KOPT-K1 (cell line): ENCODE results near the gene MAP4.
"Not testable (repeated sequence)": the region's sequence is repeated elsewhere in the genome, so short reads cannot be mapped to it uniquely, and the experiment has no call there.

Source experiments
- H3K27ac ChIP-seq: fragments of 200-600 bp; sonication (generic); 2 replicates; pipeline ENCODE4 v1.5.1; 2016; ENCODE audit warnings: antibody characterized with exemption, mild to moderate bottlenecking, low read depth, low read length; ENCODE audit not compliant: poor library complexity, severe bottlenecking
- H3K36me3 ChIP-seq: fragments of 200-600 bp; sonication (generic); 2 replicates; pipeline ENCODE4 v1.5.1; 2017; ENCODE audit warnings: antibody characterized with exemption, mild to moderate bottlenecking, low read length, moderate library complexity; ENCODE audit not compliant: insufficient read depth
- H3K9me3 ChIP-seq: fragments of 200-600 bp; sonication (generic); 2 replicates; pipeline ENCODE4 v1.5.1; 2017; ENCODE audit warnings: antibody characterized with exemption, low read length, mild to moderate bottlenecking; ENCODE audit not compliant: insufficient read depth, poor library complexity, severe bottlenecking

Gene MAP4

DNA sequence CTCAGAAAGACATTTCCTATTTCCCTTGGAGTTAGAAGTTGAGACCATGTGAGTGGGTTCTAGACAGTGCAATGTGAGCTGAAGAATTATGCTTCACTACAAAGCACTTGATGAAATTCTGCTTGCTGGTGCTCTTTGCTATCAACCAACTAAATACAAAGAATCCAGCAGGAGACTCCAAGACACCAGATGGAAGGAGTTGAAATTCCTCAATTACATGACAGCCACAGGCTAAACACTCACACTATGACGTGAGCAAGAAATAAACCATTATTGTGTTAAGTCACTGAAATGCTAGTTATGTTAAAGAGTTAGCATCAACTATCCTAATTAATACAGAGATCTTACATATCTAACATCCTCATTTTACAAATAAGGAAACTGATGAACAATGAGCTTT is 8.2 kb upstream of the MAP4 start:
- no peak overlapping the region for H3K27ac ChIP-seq
- H3K9me3 ChIP-seq: no peaks in the 10 kb centered on the region
- H3K36me3 ChIP-seq: no peaks in the 10 kb centered on the region

DNA sequence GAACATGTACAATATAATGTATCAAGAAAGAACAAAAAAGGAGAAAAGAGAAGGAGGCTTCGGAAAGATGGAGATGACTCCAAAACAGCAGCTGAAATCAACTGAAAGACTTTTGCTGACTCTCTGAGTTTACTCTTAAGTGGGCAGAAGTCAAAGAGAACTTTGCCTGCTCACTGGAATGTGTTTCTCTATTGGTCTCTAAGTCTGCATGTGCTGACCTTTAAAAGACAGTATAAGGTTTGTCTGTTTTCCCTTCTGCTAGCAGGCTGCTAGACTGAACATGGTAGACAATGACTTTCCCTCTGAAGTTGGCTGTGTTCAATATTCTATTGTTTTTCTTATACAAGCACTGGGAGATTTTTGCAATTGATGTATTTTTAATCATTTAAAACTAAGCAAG is 7.2 kb upstream of the MAP4 start:
- Histone ChIP-seq H3K9me3 (no peaks in the 10 kb centered on the region), H3K27ac (no peak overlapping the region), H3K36me3 (no peaks in the 10 kb centered on the region)

DNA sequence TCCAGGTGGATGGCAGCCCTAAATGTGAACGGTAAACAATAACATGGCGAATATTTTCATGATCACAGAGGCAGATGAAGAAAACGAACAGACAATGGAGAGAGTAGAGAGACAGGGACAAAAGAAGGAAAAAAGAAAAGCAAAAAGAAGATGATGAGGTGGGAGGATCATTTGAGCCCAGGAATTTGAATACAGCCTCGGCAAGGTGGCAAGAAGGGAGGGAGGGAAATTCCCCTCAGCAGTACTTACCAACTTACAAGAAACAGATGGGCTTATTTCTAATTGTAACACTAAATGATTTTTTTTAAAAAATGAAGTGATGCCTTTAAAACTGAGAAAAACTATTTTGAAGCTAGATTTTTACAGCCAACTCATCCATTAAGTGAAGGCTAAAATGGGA is 6.0 kb upstream of the MAP4 start:
- H3K9me3 ChIP-seq: no peaks in the 10 kb centered on the region
- H3K36me3 ChIP-seq: no peaks in the 10 kb centered on the region
- H3K27ac ChIP-seq: no peak overlapping the region

DNA sequence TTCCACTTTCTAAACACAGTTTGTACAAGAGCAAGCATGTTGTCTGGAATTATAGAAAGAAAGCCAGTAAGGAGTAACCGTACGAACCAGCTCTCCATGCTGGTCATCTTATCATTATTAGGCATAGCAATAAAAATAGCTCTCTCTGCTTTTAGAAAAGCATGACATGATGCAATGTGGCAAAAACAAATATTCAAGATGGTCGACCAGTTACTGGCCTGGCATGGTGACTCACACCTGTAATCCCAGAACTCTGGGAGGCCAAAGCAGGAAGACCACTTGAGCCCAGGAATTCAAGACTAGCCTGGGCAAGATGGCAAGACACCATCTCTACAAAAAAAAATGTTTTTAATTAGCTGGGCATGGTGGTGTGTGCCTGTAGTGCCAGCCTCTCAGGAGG is 2.6 kb upstream of the MAP4 start:
- no peaks in the 10 kb centered on the region for H3K9me3 ChIP-seq
- H3K27ac ChIP-seq: no peak overlapping the region
- no peaks in the 10 kb centered on the region for H3K36me3 ChIP-seq

DNA sequence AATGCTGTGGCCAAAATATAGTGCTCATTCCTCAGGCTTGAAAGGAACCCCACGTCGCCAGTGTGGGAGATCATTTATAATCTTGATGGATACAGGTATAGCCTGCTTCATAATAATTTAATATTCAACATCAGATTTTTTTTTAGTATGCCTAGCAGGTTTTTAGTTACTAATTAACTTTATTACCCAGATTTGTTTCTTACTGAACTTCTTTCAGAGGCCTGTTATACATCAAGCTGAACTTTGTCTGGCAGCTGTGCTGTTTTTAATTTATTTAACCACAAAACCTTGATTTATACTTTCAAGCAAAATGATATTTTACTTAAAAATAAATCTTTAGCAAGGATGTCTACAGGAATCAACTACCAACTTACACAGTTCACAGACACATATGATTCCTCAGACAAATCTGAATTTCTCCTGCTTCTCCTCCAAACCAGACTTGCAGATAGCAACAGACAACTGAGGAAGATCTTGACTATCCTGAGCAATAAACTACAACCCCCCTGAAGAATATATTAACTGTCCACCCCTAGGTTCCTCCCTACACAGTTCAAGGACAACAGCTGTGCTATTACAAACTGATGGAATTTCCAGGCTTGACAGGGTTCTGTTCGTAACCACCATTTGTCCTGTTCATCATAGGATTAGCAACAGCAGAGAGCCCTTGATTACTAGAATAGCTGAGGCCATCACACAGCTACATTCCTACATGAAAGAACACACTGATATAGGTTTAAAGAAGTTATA is 610 bp downstream of the MAP4 start:
- Histone ChIP-seq H3K36me3 (no peaks in the 10 kb centered on the region), H3K9me3 (no peaks in the 10 kb centered on the region), H3K27ac (peak overlapping the region; percentile 32)

DNA sequence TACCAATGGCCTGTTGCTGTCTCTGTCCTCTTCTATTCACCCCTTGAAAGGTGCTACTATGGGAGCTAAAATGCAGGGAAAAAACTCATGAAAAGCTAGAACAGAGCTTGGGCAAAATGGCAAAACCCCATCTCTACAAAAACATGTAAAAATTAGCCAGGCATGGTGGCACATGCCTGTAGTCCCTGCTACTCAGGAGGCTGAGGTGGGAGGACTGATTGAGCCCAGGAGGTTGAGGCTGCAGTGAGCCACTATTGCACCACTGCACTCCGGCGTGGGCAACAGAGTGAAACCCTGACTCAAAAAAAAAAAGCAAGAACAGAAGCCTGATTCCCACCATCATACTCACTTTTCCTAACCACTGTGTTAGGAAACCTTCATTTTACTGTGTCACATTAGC is 1.9 kb downstream of the MAP4 start:
- no peaks in the 10 kb centered on the region for H3K9me3 ChIP-seq
- H3K36me3 ChIP-seq: no peaks in the 10 kb centered on the region
- no peak overlapping the region for H3K27ac ChIP-seq

DNA sequence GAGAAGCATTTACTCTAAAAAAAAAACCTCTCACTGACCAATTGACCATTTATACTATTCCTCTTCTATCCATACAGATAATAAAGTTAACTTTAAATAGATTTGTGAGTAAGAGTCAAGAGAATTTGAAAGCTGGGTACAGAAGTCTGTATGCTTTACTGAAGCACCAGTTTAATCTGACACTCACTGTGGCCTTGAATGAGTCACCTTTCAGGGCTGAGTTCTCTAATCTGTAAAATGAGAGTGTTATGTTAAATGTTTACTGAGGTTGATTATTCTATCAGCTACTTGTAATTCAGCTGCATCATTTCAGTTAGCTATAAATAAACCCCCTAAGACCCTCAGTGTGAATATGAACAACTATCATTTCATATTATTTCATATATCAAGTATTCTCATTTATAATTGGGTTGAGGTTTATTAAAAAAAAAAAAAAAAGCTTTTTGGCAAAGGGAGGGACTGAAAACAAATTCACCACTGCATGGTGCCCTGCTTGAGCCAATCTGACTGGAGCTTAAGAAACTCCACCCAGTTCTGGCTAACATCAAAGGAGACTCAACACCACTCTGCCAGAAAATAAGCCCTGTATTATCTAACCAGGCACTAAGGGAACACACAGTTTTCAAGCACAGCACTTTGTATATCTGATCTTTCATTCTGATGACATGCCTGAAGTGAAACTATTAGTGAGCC is 2.8 kb downstream of the MAP4 start:
- no peaks in the 10 kb centered on the region; the same call in 1 of the 2 replicates for H3K36me3 ChIP-seq
- H3K27ac ChIP-seq: no peak overlapping the region
- no peaks in the 10 kb centered on the region for H3K9me3 ChIP-seq

DNA sequence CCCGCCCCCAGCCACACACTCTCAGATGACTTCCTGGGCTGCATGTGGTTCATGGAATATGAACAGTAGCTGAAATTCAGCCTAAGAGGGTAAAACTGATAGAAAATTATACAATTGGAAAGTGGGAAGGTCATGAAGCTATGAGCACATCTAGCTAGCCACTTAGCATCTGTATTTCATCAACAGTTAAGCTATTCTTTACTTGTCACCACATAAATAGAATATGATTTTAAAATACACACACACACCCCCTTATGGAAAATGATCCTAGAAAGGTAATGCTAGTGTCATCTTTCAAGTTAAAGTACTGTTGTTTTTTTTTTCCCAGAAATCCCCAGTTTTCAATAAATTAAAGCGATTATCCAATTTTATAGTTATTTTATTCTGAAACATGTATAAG is 3.6 kb downstream of the MAP4 start:
- Histone ChIP-seq H3K27ac (no peak overlapping the region), H3K36me3 (no peaks in the 10 kb centered on the region; the same call in 1 of the 2 replicates), H3K9me3 (no peaks in the 10 kb centered on the region)

DNA sequence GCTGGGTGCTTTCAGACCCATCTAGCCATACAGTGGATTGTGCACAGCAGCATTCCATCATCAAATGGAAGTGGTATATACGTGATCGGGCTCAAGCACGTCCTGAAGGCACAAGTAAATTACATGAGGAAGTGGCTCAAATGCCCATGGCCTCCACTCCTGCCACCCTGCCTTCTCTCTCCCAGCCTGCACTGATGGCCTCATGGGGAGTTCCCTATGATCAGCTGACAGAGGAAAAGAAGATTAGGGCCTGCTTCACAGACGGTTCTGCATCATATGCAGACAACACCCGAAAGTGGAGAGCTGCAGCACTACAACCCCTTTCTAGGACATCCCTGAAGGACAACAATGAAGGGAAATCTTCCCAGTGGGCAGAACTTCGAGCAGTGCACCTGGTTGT is 8.2 kb downstream of the MAP4 start:
- H3K9me3 ChIP-seq, H3K36me3 ChIP-seq, H3K27ac ChIP-seq: not testable (repeated sequence)

DNA sequence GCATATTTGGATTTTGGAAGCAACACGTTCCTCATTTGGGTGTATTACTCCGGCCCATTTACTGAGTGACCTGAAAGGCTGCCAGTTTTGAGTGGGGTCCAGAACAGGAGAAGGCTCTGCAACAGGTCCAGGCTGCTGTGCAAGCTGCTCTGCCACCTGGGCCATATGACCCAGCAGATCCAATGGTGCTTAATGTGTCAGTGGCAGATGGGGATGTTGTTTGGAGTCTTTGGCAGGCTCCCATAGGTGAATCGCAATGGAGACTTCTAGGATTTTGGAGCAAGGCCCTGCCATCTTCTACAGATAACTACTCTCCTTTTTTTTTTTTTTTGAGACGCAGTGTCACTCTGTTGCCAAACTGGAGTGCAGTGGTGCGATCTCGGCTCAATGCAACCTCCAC is 8.9 kb downstream of the MAP4 start:
- H3K9me3 ChIP-seq, H3K36me3 ChIP-seq, H3K27ac ChIP-seq: not testable (repeated sequence)

DNA sequence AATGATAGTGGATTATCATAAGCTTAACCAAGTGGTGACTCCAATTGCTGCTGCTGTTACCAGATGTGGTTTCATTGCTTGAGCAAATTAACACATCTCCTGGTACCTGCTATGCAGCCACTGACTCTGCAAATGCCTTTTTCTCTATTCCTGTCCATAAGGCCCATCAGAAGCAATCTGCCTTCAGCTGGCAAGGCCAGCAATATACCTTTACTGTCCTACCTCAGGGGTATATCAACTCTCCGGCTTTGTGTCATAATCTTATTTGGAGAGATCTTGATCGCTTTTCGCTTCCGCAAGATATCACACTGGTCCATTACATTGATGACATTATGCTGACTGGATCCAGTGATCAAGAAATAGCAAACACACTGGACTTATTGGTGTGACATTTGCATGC is 9.4 kb downstream of the MAP4 start:
- not testable (repeated sequence) for H3K9me3 ChIP-seq, H3K27ac ChIP-seq, H3K36me3 ChIP-seq

DNA sequence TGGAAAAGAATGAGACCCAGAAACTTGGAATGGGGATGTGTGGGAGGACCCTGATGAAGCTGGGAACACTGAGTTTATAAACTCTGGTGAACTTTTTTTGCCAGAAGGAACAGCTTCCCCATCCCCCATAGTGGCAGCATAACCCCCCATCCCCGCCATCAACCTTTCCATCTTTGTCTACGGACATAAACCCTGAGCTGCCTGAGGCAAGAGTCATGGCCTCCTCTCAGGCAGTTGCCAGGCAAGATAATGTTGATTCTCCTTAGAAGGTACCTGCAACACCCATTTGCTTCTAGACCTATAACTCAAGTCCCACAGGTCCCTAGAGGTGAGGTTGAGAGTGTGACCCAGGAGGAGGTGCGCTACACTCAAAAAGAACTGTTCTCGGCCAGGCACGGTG is 11.5 kb downstream of the MAP4 start:
- Histone ChIP-seq H3K36me3 (no peaks in the 10 kb centered on the region; the same call in 1 of the 2 replicates), H3K27ac (no peak overlapping the region), H3K9me3 (no peaks in the 10 kb centered on the region)

DNA sequence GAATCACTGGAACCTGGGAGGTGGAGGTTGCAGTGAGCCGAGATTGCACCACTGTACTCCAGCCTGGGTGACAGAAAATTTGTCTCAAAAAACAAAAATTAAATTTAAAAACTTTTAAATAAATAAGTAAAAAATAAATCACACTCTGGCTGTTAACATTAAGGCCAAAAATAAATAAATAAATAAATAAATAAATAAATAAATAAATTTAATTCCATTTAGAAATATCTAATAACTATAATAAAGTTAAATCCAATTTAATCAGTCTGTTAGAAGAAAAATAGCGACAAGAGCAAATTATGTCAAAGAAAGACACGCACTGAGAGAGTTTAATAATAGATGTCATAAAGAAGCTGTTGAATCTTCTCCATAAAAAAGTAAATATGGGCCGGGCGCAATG is 13.4 kb downstream of the MAP4 start:
- Histone ChIP-seq H3K27ac (no peak overlapping the region), H3K36me3 (no peaks in the 10 kb centered on the region), H3K9me3 (no peaks in the 10 kb centered on the region)

DNA sequence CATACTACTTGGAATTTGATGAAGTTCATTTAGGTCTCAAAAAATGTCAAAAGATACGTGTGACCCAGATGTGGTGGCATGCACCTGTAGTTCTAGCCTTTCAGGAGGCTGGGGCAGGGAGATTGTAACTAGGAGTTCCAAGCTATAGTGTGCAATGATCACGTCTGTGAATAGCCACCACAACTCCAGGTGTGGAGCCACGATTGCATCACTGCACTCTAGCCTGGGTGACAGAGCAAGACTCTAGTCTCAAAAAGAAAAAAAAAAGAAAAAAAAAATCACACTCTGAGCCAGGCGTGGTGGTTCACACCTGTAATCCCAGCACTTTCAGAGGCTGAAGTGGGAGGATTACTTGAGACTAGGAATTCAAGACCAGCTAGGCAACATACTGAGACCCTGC is 14.2 kb downstream of the MAP4 start:
- H3K27ac ChIP-seq: no peak overlapping the region
- H3K36me3 ChIP-seq: no peaks in the 10 kb centered on the region
- no peaks in the 10 kb centered on the region for H3K9me3 ChIP-seq

DNA sequence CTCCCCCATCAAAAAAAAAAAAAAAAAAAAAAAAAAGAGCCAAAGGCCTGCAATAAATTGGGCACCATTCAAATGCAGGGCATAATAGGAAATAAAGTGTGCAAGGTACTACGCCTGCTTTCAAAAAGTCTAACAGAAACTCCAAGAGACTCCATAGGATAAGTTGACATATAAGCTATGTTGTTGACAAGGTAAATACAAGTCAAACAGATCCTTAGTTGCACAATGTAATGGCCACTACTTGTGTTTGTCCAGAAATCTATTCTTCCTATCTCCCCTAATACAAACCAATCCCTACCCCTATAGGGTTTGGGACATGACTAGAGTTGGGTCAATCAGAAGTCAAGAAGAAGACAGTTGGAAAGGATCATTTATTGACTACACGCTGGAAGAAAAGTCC is 16.0 kb downstream of the MAP4 start:
- Histone ChIP-seq H3K36me3 (peaks cover 7% of the 10 kb centered on the region; the same call in 1 of the 2 replicates), H3K27ac (no peak overlapping the region), H3K9me3 (no peaks in the 10 kb centered on the region)

DNA sequence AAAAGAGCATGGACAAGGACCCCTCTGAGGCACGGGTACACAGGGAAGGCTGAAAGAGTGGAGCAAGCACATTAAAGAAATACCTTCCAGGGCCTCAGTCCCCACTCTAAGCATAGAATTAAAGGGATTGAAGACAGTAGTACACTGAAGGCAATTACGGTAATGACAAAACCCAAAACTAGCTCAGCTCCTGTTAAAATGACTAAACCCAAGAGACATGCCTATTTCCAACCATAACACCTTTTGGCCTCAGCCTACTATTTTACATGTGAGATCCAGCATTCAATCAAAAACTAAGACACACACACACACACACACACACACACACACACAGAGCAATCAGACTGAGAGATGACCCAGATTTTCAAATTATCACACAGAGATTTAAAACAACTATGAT is 19.8 kb downstream of the MAP4 start:
- H3K36me3 ChIP-seq: peaks cover 31% of the 10 kb centered on the region
- H3K9me3 ChIP-seq: no peaks in the 10 kb centered on the region
- no peak overlapping the region for H3K27ac ChIP-seq
